ENCODE data around the gene GPATCH2.
"Not testable (repeated sequence)": the region's sequence is repeated elsewhere in the genome, so short reads cannot be mapped to it uniquely, and the experiment has no call there.

Gene GPATCH2

DNA sequence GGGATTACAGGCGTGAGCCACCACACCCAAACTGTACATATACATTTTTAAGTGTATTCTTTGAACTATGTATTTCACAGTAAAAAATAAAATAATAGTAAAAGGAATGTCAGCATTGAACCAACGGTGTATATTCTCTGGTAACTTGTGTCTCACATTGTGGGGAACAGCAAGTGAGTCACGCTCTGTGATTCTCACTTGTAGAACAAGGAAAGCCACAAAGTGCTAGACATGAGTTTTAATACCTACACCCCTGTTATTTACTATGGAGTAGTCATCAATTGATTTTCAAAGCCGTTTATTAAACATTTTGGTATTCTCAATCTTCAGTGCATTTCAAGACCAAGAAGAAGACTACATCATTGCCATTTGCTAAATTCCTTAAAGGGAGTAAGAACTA lies 197.2 kb downstream of the GPATCH2 start:
- no peak for DNase-seq

DNA sequence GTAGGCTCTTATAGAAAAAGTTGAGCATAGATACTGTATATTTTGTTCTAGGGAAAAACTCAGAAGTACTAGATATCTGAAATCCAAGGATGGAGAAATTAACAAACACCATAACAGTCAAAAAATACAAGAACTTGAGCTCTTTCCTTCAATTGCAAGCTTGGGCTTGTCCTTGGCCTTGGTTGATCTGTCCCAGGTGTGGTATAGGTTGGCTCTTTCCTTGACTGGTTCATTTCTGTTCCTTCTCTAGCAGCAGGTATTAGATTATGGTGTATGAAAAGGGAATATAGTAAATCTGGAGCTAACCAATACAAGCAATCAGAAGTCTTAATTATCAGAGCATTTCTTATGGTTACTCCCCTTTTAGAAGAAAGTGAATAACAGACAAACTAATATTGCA lies 198.6 kb downstream of the GPATCH2 start:
- no peak for DNase-seq

DNA sequence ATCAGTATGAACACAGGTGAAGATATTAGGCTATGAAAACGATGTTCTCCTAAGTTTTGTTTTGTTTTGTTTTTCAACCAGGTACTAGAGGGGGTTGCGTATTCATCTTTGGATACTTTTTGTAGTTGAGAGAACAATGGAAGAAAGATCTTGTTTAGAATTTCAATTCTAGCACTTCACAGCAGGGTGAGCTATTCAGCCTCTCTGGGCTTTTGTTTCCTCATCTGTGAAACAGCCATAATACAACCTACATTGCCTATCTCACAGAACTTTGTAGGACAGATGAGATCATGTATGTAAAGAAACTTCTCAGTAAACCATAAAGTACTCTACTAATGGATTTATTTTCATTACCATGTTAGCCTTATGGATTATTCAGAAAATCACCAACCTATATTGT lies 199.5 kb downstream of the GPATCH2 start:
- no peak for DNase-seq

DNA sequence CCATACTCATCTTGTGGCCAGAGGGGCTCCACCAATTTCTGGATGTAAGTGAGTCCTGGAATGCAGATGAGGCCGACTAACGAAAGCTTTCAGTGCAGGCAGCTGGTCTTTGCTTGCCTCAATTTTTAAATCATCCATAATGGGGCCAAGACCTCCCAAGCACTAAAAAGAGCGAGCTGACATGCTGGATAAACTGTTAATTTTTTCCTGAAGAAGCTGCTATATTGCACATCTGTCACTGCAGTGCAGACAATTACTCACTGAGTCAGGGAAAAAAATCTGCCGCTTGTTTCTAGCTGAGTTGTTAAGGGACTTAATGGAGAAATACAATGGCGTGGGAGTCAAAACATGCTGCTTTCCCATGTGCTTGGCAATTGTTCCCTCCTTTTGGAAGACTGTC lies 205.5 kb downstream of the GPATCH2 start:
- no peak for DNase-seq

DNA sequence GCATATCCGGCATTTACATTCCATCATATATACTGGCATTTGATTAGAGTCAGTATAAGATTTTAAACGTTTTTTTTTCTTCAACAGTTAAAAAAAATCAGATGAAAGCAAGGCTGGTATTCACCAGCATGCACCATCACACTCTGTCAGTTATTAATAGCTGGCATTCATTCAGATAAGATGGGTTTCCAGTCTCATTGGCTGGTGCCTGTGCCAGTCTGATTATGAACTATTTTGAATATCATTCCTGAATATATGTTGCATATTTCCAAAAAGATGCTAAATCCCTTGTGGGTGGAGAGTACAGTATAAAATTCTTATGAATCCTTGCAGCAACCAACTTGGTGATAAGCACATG lies 211.7 kb downstream of the GPATCH2 start:
- DNase-seq, result no peak

DNA sequence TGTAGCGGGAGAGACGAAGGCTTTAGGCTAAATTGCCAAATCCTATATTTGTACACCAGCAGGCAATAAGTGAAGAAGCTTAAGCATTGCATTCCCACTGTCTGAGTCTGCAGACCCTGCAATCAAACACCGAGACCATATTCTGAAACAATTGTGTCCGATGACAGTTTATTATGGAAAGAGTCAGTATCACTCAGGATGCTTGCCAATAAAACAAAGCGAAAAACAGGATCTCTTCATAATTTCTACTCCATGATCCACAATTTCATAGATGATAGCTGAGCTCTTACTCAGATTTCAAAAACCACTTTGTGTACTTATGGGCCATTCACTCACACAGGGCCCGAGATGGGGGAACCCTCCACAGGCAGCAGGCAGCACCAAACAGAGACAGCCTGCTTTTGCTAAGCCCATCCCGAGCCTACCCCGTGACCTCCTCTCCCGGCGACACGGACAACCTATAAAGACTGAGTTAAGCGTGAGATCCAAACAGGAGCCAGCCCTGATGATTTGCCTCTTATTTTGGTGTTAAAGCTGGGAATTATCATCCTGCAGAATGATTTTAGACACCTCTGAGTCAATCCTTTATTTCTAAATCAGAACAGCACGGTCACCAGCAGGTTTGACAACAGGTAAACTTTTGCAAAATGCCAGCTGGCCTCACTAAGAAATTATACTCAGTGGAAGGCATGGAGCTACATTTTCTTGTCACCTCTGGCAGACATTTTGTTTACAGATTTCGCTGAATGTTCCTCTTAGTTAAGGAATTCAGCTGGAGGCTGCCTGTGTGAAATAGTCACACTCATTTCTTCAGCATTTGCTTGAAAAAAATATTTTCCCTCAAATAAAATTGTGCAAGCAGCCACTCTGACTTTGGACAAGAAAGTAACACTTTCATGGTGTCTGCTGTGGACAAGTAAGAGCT lies 212.4 kb downstream of the GPATCH2 start:
- no peak for DNase-seq

DNA sequence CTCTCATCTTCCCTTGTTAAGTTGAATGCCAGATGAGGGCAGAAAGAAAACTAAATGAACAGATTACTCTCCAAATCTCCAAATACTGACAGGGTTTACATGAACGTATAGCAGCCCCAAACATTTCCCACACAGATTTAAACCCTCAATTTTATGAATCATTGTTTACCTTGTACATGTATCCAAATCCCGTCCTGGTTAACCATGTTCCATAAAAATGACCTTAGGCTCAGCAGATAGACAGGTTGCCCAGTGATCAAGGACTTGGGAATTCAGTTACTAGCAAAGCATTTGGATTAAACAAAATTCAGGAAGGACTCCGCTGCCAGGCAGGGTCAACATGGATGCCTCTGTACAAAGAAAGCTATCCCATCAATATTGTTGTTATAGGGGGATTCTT lies 213.5 kb downstream of the GPATCH2 start:
- no peak for DNase-seq

DNA sequence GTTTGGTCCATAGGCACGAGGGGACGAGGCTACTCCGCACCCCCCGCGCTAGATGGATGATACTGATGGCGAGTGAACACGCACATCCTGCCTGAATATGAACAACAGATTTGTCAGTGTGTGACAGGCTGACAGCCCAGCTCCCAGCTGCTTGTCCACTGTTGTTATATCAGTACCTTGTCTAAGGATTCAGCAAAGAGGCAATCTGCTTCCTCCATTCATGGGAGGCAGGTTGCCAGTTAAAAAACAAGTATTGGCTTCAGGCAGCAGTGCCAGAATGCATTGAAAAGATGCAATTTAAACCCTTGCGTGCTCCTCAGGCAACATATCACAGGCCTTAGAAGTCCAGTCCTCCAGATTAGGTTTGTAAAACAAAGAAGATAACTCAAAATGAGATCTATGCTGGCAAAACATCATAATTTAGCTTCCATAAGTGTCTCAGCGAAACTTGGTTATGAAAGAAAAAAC lies 223.3 kb downstream of the GPATCH2 start:
- no peak for DNase-seq

DNA sequence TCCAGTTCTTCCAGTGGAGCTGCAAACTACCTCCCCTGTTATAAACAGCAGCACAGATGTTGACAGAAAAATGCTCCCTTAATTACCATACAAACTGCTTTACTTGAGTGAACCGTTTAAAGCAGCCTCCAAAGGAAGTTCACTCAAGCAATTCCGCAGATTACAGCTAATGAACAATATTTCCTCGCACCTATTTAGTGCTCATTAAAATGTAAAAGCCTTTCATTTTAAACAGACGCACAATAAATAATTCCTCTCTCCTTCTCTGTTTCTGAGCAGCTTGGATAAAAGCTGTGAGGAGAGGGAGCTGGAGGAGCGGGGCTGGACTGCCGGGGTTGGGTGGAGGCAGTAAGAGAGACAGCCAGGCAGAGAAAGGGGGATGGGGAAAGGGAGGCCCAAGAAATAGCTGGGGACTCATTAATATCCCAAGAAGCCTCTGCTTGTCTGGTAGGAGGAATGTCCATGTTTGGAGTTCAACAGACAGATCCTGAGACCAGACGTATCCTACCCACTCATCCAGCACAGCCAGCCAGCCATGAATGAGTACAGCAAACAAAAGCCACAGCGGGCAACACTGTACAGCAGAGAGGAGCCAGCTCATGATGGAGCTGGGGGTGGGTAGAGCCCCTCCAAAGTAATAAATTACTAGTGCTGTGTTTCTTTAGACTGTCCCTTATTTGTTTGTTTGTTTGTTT lies 227.7 kb downstream of the GPATCH2 start:
- DNase-seq, result no peak

DNA sequence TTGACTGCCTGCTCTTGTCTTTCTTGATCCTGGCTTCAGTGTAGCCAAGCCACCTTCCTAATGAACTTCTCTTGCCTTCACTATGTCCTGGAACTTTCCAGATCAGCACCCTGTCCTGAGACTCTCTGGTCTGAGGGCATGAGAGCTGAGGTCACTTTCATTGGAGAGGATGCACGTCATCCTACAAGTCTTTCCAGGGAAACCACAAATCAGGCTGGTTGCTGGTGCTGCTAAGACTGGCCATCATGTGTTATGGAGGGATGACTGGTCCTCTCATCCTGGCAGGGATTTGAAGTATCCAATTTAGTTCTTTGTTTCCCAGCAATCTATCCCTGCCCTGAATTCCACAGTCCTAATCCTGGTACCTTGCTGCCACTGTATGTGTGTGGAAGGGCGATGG lies 228.6 kb downstream of the GPATCH2 start:
- no peak for DNase-seq

DNA sequence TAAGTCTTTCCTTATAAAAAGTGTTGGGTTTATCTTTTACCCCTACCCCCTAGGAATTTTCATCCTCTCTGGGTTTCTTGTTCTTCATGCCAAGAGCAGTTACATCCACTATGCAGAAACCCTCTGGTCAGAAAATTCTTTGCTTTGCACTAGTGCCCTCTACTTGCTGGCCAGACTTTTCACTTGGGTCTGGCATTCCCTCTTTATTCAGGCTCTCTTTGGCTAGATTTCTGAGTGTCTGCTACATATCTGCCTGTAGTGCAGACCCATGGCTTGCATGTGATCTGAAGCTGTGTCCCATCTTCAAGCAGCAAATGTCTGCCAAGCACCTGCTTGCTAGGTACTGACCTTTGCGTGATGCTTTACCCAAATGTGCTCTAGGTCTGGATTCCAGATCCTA lies 237.0 kb downstream of the GPATCH2 start:
- no peak for DNase-seq

DNA sequence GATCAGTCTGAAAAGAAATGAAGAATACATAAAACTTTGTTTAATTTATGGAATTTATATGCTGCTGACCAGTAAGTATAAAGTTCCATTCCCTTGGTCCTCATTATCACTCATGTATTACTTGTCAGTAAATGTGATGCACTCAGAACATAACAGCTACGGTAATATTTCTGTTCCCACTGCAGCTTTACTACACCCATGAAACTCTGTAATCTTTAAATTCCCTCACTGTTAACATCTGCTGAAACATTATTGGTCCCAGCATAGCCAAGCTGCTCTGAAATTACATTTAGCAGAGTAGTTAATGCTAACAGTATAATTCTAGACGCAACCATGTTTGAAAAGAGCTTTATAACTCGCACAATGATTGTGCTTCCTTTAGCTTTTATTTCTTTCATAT lies 238.4 kb downstream of the GPATCH2 start:
- no peak for DNase-seq

DNA sequence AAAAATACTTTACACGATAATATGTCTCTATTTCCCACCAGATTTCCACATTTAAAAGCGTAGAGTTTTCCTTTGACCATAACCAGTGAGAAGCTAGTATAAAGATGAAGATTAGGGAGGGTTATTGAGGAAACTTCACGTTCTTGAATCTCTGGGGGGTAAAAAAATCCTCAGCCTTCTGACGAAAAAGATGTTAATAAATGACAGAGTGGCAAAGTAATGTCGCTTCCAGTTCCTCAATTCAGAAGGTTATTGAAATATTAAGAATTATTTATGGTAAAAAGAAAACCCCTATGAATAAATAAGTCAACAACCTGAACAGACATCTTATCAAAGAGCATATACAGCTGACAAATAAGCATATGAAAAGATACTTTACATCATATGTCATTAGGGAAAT lies 241.0 kb downstream of the GPATCH2 start:
- no peak for DNase-seq

DNA sequence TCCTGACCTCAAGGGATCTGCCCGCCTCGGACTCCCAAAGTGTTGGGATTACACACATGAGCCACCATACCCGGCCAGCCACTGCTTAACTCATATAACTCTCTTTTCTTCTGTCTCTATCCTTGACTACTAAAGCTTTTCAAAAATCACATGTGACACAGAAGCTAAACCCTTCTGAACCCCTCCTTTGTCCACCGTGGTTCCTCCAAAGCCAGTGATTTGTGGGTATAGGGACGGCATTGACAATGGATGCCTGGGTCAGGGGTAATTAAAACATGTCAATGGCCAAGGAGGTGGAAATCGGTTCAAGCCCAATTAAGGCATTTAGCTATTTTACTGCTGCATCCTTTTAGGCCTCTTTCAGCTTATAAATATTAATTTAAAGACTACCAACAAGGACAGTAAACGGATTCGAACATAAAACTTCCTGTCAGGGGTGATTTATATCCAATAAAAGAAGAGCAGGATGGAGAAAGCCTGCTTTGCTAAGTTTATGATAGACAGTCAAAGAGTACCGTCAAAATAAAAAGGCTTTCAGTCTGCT lies 242.3 kb downstream of the GPATCH2 start:
- DNase-seq, result no peak

DNA sequence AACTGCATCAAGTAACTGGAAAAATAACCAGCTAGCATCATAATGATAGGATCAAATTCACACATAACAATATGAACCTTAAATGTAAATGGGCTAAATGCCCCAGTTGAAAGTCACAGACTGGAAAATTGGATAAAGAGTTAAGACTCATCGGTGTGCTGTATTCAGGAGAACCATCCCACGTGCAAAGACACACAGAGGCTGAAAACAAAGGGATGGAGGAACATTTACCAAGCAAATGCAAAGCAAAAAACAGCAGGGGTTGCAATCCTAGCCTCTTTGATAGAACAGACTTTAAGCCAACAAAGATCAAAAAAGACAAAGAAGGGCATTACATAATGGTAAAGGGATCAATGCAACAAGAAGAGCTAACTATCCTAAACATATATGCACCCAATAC lies 249.1 kb downstream of the GPATCH2 start:
- DNase-seq, result not testable (repeated sequence)

DNA sequence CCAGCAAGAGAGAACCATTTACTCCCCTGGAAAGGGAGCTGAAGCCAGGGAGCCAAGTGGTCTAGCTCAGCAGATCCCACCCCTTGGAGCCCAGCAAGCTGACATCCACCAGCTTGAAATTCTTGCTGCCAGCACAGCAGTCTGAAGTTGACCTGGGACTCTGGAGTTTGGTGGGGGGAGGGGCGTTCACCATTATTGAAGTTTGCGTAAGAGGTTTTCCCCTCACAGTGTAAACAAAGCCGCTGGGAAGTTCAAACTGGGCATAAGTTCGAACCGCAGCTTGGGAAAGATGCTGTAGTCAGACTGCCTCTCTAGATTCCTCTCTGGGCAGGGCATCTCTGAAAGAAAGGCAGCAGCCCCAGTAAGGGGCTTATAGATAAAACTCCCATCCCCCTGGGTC lies 251.1 kb downstream of the GPATCH2 start:
- not testable (repeated sequence) for DNase-seq

DNA sequence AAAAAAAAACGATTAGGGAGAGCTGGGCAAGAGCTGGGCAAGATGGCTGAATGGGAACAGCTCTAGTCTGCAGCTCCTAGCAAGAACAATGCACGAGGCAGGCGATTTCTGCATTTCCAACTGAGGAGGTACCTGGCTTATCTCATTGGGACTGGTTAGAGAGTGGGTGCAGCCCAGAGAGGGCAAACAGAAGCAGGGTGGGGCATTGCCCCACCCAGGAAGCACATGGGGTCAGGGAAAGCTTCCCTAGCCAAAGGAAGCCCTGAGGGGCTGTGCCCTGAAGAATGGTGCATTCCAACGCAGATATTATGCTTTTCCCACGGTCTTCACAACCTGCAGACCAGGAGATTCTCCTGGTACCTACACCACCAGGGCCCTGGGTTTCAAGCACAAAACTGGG lies 251.6 kb downstream of the GPATCH2 start:
- no peak for DNase-seq

Data from CD4-positive, alpha-beta T cell treated with Interleukin-17A for 1 hour (primary cell).